Endothelial cell of umbilical vein (primary cell): ENCODE measurements around the gene PRRG2. TPM values are rescaled to one million over a fixed set of nuclear protein-coding genes. Genes with fewer than 3 reads are reported as not detected.

Experiments used
- BruUV-seq: library from RNA; stranded (reverse); fragments of 400-500 nt; replicated peaks from 2 replicates; lab custom pipeline; 2021; lab: Mats Ljungman, UMichigan
- CTCF ChIA-PET: fragments of 300-600, 350-600 bp; sonication (Branson Sonifier 250); formaldehyde crosslinking; loops from one replicate; lab custom pipeline; 2021; ENCODE audit warnings: antibody characterized with exemption, inconsistent platforms; lab: Charles Lee
- POLR2A ChIA-PET: fragments of 300-600, 350-600 bp; sonication (Branson Sonifier 250); formaldehyde crosslinking; loops from one replicate; lab custom pipeline; 2021; ENCODE audit warnings: antibody characterized with exemption, inconsistent platforms; lab: Charles Lee
- DNase-seq: peaks from one replicate; pipeline ENCODE4 v3.0.0-alpha.2; 2011; ENCODE audit warnings: low read depth, low spot score
- FAIRE-seq: peaks from 2 replicates; lab custom pipeline; 2011; peaks lifted over from hg19 to GRCh38; lab: Jason Lieb, UNC
- H2AFZ ChIP-seq: 2 replicates; pipeline ENCODE4 v1.6.0; 2012; ENCODE audit warnings: low read depth, low read length, control low read depth, inconsistent platforms
- H3K27ac ChIP-seq: 2 replicates; pipeline ENCODE4 v1.5.1; 2011; ENCODE audit warnings: low read depth, mild to moderate bottlenecking, control low read depth, low read length, moderate library complexity; ENCODE audit not compliant: insufficient read depth
- H3K27me3 ChIP-seq, 2 experiments: 2 replicates each; pipeline versions ENCODE4 v1.6.0 to v1.6.1; 2011; ENCODE audit warnings: low read length in 2 of 2, mixed read lengths in 1 of 2; ENCODE audit not compliant: control insufficient read depth in 2 of 2, insufficient read depth in 2 of 2
- H3K36me3 ChIP-seq, 2 experiments: 2 replicates in 1 of 2; 3 replicates in 1 of 2; pipeline ENCODE4 v1.5.1; 2011; ENCODE audit warnings: low read length in 2 of 2, mild to moderate bottlenecking in 1 of 2, moderate library complexity in 1 of 2; ENCODE audit not compliant: control insufficient read depth in 2 of 2, insufficient read depth in 2 of 2; ENCODE audit errors: extremely low read depth in 1 of 2
- H3K4me1 ChIP-seq: 3 replicates; pipeline ENCODE4 v1.5.1; 2011; ENCODE audit warnings: mild to moderate bottlenecking, low read length; ENCODE audit not compliant: control insufficient read depth, insufficient read depth; ENCODE audit errors: extremely low read depth
- H3K4me2 ChIP-seq: 2 replicates; pipeline ENCODE4 v1.6.1; 2011; ENCODE audit warnings: low read length, control low read depth, mixed read lengths; ENCODE audit not compliant: insufficient read depth
- H3K4me3 ChIP-seq, 3 experiments: fragments of 200-600 bp in 1 of 3; sonication (generic), shearing (Covaris generic) in 1 of 3; replicated peaks in 1 of 3; 2 replicates each; pipeline ENCODE4 v1.5.1; 2011 to 2016; ENCODE audit warnings: control low read depth in 3 of 3, low read length in 3 of 3, mild to moderate bottlenecking in 2 of 3, inconsistent platforms in 1 of 3, low read depth in 1 of 3, moderate library complexity in 1 of 3; ENCODE audit not compliant: insufficient read depth in 1 of 3
- H3K79me2 ChIP-seq: 2 replicates; pipeline ENCODE4 v1.6.0; 2012; ENCODE audit warnings: low read length, inconsistent platforms; ENCODE audit not compliant: control insufficient read depth, insufficient read depth
- H3K9ac ChIP-seq: replicated peaks from 2 replicates; pipeline ENCODE3; 2011; ENCODE audit warnings: low read length, control low read depth; ENCODE audit not compliant: insufficient read depth; ENCODE audit errors: extremely low read depth
- H3K9me1 ChIP-seq: replicated peaks from 3 replicates; pipeline ENCODE4 v1.6.0; 2011; ENCODE audit warnings: mild to moderate bottlenecking, low read length; ENCODE audit not compliant: control insufficient read depth, insufficient read depth; ENCODE audit errors: extremely low read depth
- H3K9me3 ChIP-seq: replicated peaks from 2 replicates; pipeline ENCODE4 v1.5.1; 2012; ENCODE audit warnings: low read length, inconsistent platforms; ENCODE audit not compliant: control insufficient read depth, insufficient read depth
- H4K20me1 ChIP-seq: replicated peaks from 2 replicates; pipeline ENCODE3; 2011; ENCODE audit warnings: mild to moderate bottlenecking, low read length; ENCODE audit not compliant: control insufficient read depth, insufficient read depth; ENCODE audit errors: extremely low read depth
- EZH2 ChIP-seq: IDR thresholded peaks from 2 replicates; pipeline ENCODE4 v1.6.1; 2012; ENCODE audit warnings: borderline replicate concordance, low read depth, mild to moderate bottlenecking, moderate library complexity, low read length, inconsistent platforms; ENCODE audit not compliant: severe bottlenecking
- FOS ChIP-seq: IDR thresholded peaks from 2 replicates; pipeline ENCODE4 v1.6.1; 2011; ENCODE audit warnings: mild to moderate bottlenecking, low read length, moderate library complexity, borderline replicate concordance; ENCODE audit not compliant: insufficient read depth
- GATA2 ChIP-seq: IDR thresholded peaks from 2 replicates; pipeline ENCODE4 v1.7.0; 2011; ENCODE audit warnings: low read depth, mild to moderate bottlenecking, moderate library complexity, mixed read lengths, low read length; ENCODE audit not compliant: insufficient read length, insufficient read depth
- JUN ChIP-seq: IDR thresholded peaks from 2 replicates; pipeline ENCODE4 v1.6.1; 2011; ENCODE audit warnings: borderline replicate concordance, low read depth; ENCODE audit not compliant: insufficient read length, insufficient read depth
- MAX ChIP-seq: IDR thresholded peaks from 2 replicates; pipeline ENCODE4 v1.6.1; 2011; ENCODE audit not compliant: insufficient read depth, insufficient read length
- MYC ChIP-seq: IDR thresholded peaks from one replicate; pipeline ENCODE4 v1.6.1; 2011; ENCODE audit warnings: mild to moderate bottlenecking, low read depth, low read length
- POLR2A ChIP-seq: IDR thresholded peaks from 2 replicates; pipeline ENCODE4 v1.6.1; 2012; ENCODE audit warnings: low read depth, mild to moderate bottlenecking, control low read depth, low read length
- POLR2AphosphoS5 ChIP-seq: IDR thresholded peaks from 2 replicates; pipeline ENCODE4 v1.6.1; 2012; ENCODE audit warnings: low read depth, mild to moderate bottlenecking, control low read depth, low read length, moderate library complexity; ENCODE audit not compliant: insufficient read depth
- dilution Hi-C: fragments of 300-500 bp; cut with MboI; formaldehyde crosslinking; loops from one replicate; pipeline ENCODE4 v1.15.0; 2019; ENCODE audit warnings: low sequenced_read_pairs; ENCODE audit not compliant: extremely low pct_ligation_motif_present
- intact Hi-C: fragments of 100-400 bp; cut with micrococcal nuclease; formaldehyde crosslinking; loops from one replicate; pipeline ENCODE4 v1.10.0; 2022
- polyA plus RNA-seq, 4 experiments: library from polyadenylated mRNA; depleted of rRNA in 3 of 4; stranded (reverse) in 3 of 4; unstranded in 1 of 4; fragments of >200 nt; gene quantifications; 2 replicates each; pipeline versions ENCODE4 v1.2.1 to v1.2.3, GENCODE V29; 2011 to 2012; ENCODE audit warnings: missing spikeins in 1 of 4
- total RNA-seq: library from RNA; stranded (reverse); gene quantifications from 2 replicates; pipeline ENCODE4 v1.2.3, GENCODE V29; 2021
- TF ChIP-seq, protein P1 (sequence below), 2 donors: IDR thresholded peaks; 1 replicate in 1 of 2; 2 replicates in 1 of 2; pipeline ENCODE4 v1.5.1; 2011; ENCODE audit warnings: low read length in 2 of 2, mild to moderate bottlenecking in 2 of 2, moderate library complexity in 2 of 2, control low read depth in 1 of 2, inconsistent platforms in 1 of 2, low read depth in 1 of 2; ENCODE audit not compliant: insufficient read depth in 1 of 2; ENCODE audit errors: extremely low read depth in 1 of 2

PRRG2 gene
- total and polyA plus RNA-seq, 2 donors (not counting 3 experiments of a cell fraction or from before 2014, with no cell fraction given) = 2.6 to 2.9 TPM

- H3K36me3 ChIP-seq = peaks cover 0 to 2% of the 10 kb centered on the region in 2 experiments
- H3K79me2 ChIP-seq = peaks cover 14% of the 10 kb centered on the region
- H3K9me1 ChIP-seq = no peaks in the 10 kb centered on the region
- no peaks in the 10 kb centered on the region for H4K20me1 ChIP-seq
- no peak overlapping the region for H3K4me3 ChIP-seq
- no peak overlapping the region for H3K4me2 ChIP-seq
- CTCF ChIA-PET = no interaction called here
- intact Hi-C loops = no loop called here
- DNase-seq = no peak
- peaks cover 21% of the 10 kb centered on the region for H3K4me1 ChIP-seq
- POLR2A ChIA-PET = no interaction called here
- H2AFZ ChIP-seq = no peak overlapping the region
- no peaks in the 10 kb centered on the region for H3K9me3 ChIP-seq
- dilution Hi-C loops = no loop called here
- TF ChIP-seq MAX = no peak
- TF ChIP-seq JUN = no peak
- no peak for TF ChIP-seq EZH2
- no peak for TF ChIP-seq GATA2
- TF ChIP-seq, protein P1, sequence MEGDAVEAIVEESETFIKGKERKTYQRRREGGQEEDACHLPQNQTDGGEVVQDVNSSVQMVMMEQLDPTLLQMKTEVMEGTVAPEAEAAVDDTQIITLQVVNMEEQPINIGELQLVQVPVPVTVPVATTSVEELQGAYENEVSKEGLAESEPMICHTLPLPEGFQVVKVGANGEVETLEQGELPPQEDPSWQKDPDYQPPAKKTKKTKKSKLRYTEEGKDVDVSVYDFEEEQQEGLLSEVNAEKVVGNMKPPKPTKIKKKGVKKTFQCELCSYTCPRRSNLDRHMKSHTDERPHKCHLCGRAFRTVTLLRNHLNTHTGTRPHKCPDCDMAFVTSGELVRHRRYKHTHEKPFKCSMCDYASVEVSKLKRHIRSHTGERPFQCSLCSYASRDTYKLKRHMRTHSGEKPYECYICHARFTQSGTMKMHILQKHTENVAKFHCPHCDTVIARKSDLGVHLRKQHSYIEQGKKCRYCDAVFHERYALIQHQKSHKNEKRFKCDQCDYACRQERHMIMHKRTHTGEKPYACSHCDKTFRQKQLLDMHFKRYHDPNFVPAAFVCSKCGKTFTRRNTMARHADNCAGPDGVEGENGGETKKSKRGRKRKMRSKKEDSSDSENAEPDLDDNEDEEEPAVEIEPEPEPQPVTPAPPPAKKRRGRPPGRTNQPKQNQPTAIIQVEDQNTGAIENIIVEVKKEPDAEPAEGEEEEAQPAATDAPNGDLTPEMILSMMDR (IDR thresholded peaks at IDR 0.05; ENCODE audit: extremely low read depth in 1 of 2, insufficient read depth in 1 of 2, low read depth in 1 of 2, low read length in 2 of 2) = no peak
- no peak for TF ChIP-seq POLR2A
- no peak for TF ChIP-seq POLR2AphosphoS5
- no peak for TF ChIP-seq FOS
- no peak for TF ChIP-seq MYC
- no peak overlapping the region for H3K9ac ChIP-seq
- H3K27ac ChIP-seq = no peak overlapping the region
- H3K27me3 ChIP-seq = no peaks in the 10 kb centered on the region
- BruUV-seq = no TSS peak
- no peak for FAIRE-seq
Observed at GRCh38 chr19:49636233-49636932, 55.3 kb downstream of the PRRG2 start.
